Endothelial cell of umbilical vein (primary cell): ENCODE data around the gene GRIK1. TPM values are rescaled to one million over a fixed set of nuclear protein-coding genes. Genes with fewer than 3 reads are reported as not detected.

Experiments
- BruUV-seq: library from RNA; stranded (reverse); fragments of 400-500 nt; replicated peaks from 2 replicates; lab custom pipeline; 2021; lab: Mats Ljungman, UMichigan
- CTCF ChIA-PET: fragments of 300-600, 350-600 bp; sonication (Branson Sonifier 250); formaldehyde crosslinking; loops from one replicate; lab custom pipeline; 2021; ENCODE audit warnings: antibody characterized with exemption, inconsistent platforms; lab: Charles Lee
- POLR2A ChIA-PET: fragments of 300-600, 350-600 bp; sonication (Branson Sonifier 250); formaldehyde crosslinking; loops from one replicate; lab custom pipeline; 2021; ENCODE audit warnings: antibody characterized with exemption, inconsistent platforms; lab: Charles Lee
- DNase-seq: peaks from one replicate; pipeline ENCODE4 v3.0.0-alpha.2; 2011; ENCODE audit warnings: low read depth, low spot score
- FAIRE-seq: peaks from 2 replicates; lab custom pipeline; 2011; peaks lifted over from hg19 to GRCh38; lab: Jason Lieb, UNC
- H2AFZ ChIP-seq: 2 replicates; pipeline ENCODE4 v1.6.0; 2012; ENCODE audit warnings: low read depth, low read length, control low read depth, inconsistent platforms
- H3K27ac ChIP-seq: 2 replicates; pipeline ENCODE4 v1.5.1; 2011; ENCODE audit warnings: low read depth, mild to moderate bottlenecking, control low read depth, low read length, moderate library complexity; ENCODE audit not compliant: insufficient read depth
- H3K27me3 ChIP-seq, 2 experiments: 2 replicates each; pipeline versions ENCODE4 v1.6.0 to v1.6.1; 2011; ENCODE audit warnings: low read length in 2 of 2, mixed read lengths in 1 of 2; ENCODE audit not compliant: control insufficient read depth in 2 of 2, insufficient read depth in 2 of 2
- H3K36me3 ChIP-seq, 2 experiments: 2 replicates in 1 of 2; 3 replicates in 1 of 2; pipeline ENCODE4 v1.5.1; 2011; ENCODE audit warnings: low read length in 2 of 2, mild to moderate bottlenecking in 1 of 2, moderate library complexity in 1 of 2; ENCODE audit not compliant: control insufficient read depth in 2 of 2, insufficient read depth in 2 of 2; ENCODE audit errors: extremely low read depth in 1 of 2
- H3K4me1 ChIP-seq: 3 replicates; pipeline ENCODE4 v1.5.1; 2011; ENCODE audit warnings: mild to moderate bottlenecking, low read length; ENCODE audit not compliant: control insufficient read depth, insufficient read depth; ENCODE audit errors: extremely low read depth
- H3K4me2 ChIP-seq: 2 replicates; pipeline ENCODE4 v1.6.1; 2011; ENCODE audit warnings: low read length, control low read depth, mixed read lengths; ENCODE audit not compliant: insufficient read depth
- H3K4me3 ChIP-seq, 3 experiments: fragments of 200-600 bp in 1 of 3; sonication (generic), shearing (Covaris generic) in 1 of 3; replicated peaks in 1 of 3; 2 replicates each; pipeline ENCODE4 v1.5.1; 2011 to 2016; ENCODE audit warnings: control low read depth in 3 of 3, low read length in 3 of 3, mild to moderate bottlenecking in 2 of 3, inconsistent platforms in 1 of 3, low read depth in 1 of 3, moderate library complexity in 1 of 3; ENCODE audit not compliant: insufficient read depth in 1 of 3
- H3K79me2 ChIP-seq: 2 replicates; pipeline ENCODE4 v1.6.0; 2012; ENCODE audit warnings: low read length, inconsistent platforms; ENCODE audit not compliant: control insufficient read depth, insufficient read depth
- H3K9ac ChIP-seq: replicated peaks from 2 replicates; pipeline ENCODE3; 2011; ENCODE audit warnings: low read length, control low read depth; ENCODE audit not compliant: insufficient read depth; ENCODE audit errors: extremely low read depth
- H3K9me1 ChIP-seq: replicated peaks from 3 replicates; pipeline ENCODE4 v1.6.0; 2011; ENCODE audit warnings: mild to moderate bottlenecking, low read length; ENCODE audit not compliant: control insufficient read depth, insufficient read depth; ENCODE audit errors: extremely low read depth
- H3K9me3 ChIP-seq: replicated peaks from 2 replicates; pipeline ENCODE4 v1.5.1; 2012; ENCODE audit warnings: low read length, inconsistent platforms; ENCODE audit not compliant: control insufficient read depth, insufficient read depth
- H4K20me1 ChIP-seq: replicated peaks from 2 replicates; pipeline ENCODE3; 2011; ENCODE audit warnings: mild to moderate bottlenecking, low read length; ENCODE audit not compliant: control insufficient read depth, insufficient read depth; ENCODE audit errors: extremely low read depth
- CTCF ChIP-seq, 2 donors: IDR thresholded peaks; 1 replicate in 1 of 2; 2 replicates in 1 of 2; pipeline ENCODE4 v1.5.1; 2011; ENCODE audit warnings: low read length in 2 of 2, mild to moderate bottlenecking in 2 of 2, moderate library complexity in 2 of 2, control low read depth in 1 of 2, inconsistent platforms in 1 of 2, low read depth in 1 of 2; ENCODE audit not compliant: insufficient read depth in 1 of 2; ENCODE audit errors: extremely low read depth in 1 of 2
- EZH2 ChIP-seq: IDR thresholded peaks from 2 replicates; pipeline ENCODE4 v1.6.1; 2012; ENCODE audit warnings: borderline replicate concordance, low read depth, mild to moderate bottlenecking, moderate library complexity, low read length, inconsistent platforms; ENCODE audit not compliant: severe bottlenecking
- FOS ChIP-seq: IDR thresholded peaks from 2 replicates; pipeline ENCODE4 v1.6.1; 2011; ENCODE audit warnings: mild to moderate bottlenecking, low read length, moderate library complexity, borderline replicate concordance; ENCODE audit not compliant: insufficient read depth
- GATA2 ChIP-seq: IDR thresholded peaks from 2 replicates; pipeline ENCODE4 v1.7.0; 2011; ENCODE audit warnings: low read depth, mild to moderate bottlenecking, moderate library complexity, mixed read lengths, low read length; ENCODE audit not compliant: insufficient read length, insufficient read depth
- JUN ChIP-seq: IDR thresholded peaks from 2 replicates; pipeline ENCODE4 v1.6.1; 2011; ENCODE audit warnings: borderline replicate concordance, low read depth; ENCODE audit not compliant: insufficient read length, insufficient read depth
- MAX ChIP-seq: IDR thresholded peaks from 2 replicates; pipeline ENCODE4 v1.6.1; 2011; ENCODE audit not compliant: insufficient read depth, insufficient read length
- MYC ChIP-seq: IDR thresholded peaks from one replicate; pipeline ENCODE4 v1.6.1; 2011; ENCODE audit warnings: mild to moderate bottlenecking, low read depth, low read length
- POLR2A ChIP-seq: IDR thresholded peaks from 2 replicates; pipeline ENCODE4 v1.6.1; 2012; ENCODE audit warnings: low read depth, mild to moderate bottlenecking, control low read depth, low read length
- POLR2AphosphoS5 ChIP-seq: IDR thresholded peaks from 2 replicates; pipeline ENCODE4 v1.6.1; 2012; ENCODE audit warnings: low read depth, mild to moderate bottlenecking, control low read depth, low read length, moderate library complexity; ENCODE audit not compliant: insufficient read depth
- dilution Hi-C: fragments of 300-500 bp; cut with MboI; formaldehyde crosslinking; loops from one replicate; pipeline ENCODE4 v1.15.0; 2019; ENCODE audit warnings: low sequenced_read_pairs; ENCODE audit not compliant: extremely low pct_ligation_motif_present
- intact Hi-C: fragments of 100-400 bp; cut with micrococcal nuclease; formaldehyde crosslinking; loops from one replicate; pipeline ENCODE4 v1.10.0; 2022
- polyA plus RNA-seq, 4 experiments: library from polyadenylated mRNA; depleted of rRNA in 3 of 4; stranded (reverse) in 3 of 4; unstranded in 1 of 4; fragments of >200 nt; gene quantifications; 2 replicates each; pipeline versions ENCODE4 v1.2.1 to v1.2.3, GENCODE V29; 2011 to 2012; ENCODE audit warnings: missing spikeins in 1 of 4
- total RNA-seq: library from RNA; stranded (reverse); gene quantifications from 2 replicates; pipeline ENCODE4 v1.2.3, GENCODE V29; 2021

Gene GRIK1
- total and polyA plus RNA-seq, 2 donors (not counting 3 experiments of a cell fraction or from before 2014, with no cell fraction given), result not detected

DNA sequence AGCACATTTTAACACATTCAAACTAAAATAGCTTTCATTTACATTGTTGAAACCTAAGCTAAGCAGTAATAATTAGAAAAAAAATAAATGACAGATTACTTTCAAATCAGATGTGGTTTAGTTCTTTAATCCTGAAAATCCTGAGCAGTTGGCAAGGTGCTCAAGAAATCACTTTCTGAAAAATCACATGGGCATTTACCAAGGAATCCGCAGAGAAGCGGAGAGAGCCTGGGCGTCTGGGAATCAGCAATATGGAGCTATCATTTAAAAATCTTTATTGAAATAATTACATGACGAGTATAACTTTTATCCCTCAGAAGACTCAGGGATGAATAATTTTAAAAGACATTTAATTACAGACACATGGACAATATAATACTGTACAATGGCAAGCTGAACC is 30.2 kb downstream of the GRIK1 start:
- Histone ChIP-seq H3K27ac (no peak overlapping the region), H3K9me1 (no peaks in the 10 kb centered on the region), H3K4me2 (no peak overlapping the region), H3K27me3 (no peaks in the 10 kb centered on the region), H4K20me1 (no peaks in the 10 kb centered on the region), H3K36me3 (no peaks in the 10 kb centered on the region), H3K79me2 (no peaks in the 10 kb centered on the region), H3K4me1 (no peaks in the 10 kb centered on the region), H3K9ac (no peak overlapping the region), H3K4me3 (no peak overlapping the region), H3K9me3 (no peaks in the 10 kb centered on the region), H2AFZ (no peak overlapping the region)
- no peak for DNase-seq
- no peak for FAIRE-seq
- no TSS peak for BruUV-seq
- no peak for TF ChIP-seq MYC
- no peak for TF ChIP-seq MAX
- TF ChIP-seq CTCF (IDR thresholded peaks at IDR 0.05; ENCODE audit: extremely low read depth in 1 of 2, insufficient read depth in 1 of 2, low read depth in 1 of 2, low read length in 2 of 2), result no peak
- TF ChIP-seq FOS, result no peak
- no peak for TF ChIP-seq POLR2AphosphoS5
- TF ChIP-seq JUN, result no peak
- TF ChIP-seq EZH2, result no peak
- TF ChIP-seq GATA2, result no peak
- no peak for TF ChIP-seq POLR2A
- intact Hi-C loops, result no loop called here
- CTCF ChIA-PET, result no interaction called here
- dilution Hi-C loops, result no loop called here
- POLR2A ChIA-PET, result no interaction called here
